GM12891 (cell line): Measurements from ENCODE around the gene TBCA.

Source experiments
- PAX5 ChIP-seq: IDR thresholded peaks from 2 replicates; pipeline ENCODE4 v1.6.1; 2011; ENCODE audit warnings: low read length, moderate library complexity, mild to moderate bottlenecking; ENCODE audit not compliant: insufficient read depth, severe bottlenecking
- POLR2A ChIP-seq: IDR thresholded peaks from 2 replicates; pipeline ENCODE4 v1.6.1; 2011; ENCODE audit warnings: low read depth, low read length, control low read depth
- POLR2AphosphoS5 ChIP-seq: IDR thresholded peaks from 2 replicates; pipeline ENCODE4 v1.6.1; 2011; ENCODE audit warnings: low read depth, low read length, control low read depth
- POU2F2 ChIP-seq: IDR thresholded peaks from 2 replicates; pipeline ENCODE4 v1.6.1; 2011; ENCODE audit warnings: low read depth, mild to moderate bottlenecking, control low read depth, low read length, moderate library complexity
- SPI1 ChIP-seq: IDR thresholded peaks from 2 replicates; pipeline ENCODE4 v1.6.1; 2011; ENCODE audit warnings: low read depth, low read length, control low read depth
- TAF1 ChIP-seq: IDR thresholded peaks from 2 replicates; pipeline ENCODE4 v1.6.1; 2011; ENCODE audit warnings: low read depth, low read length, control low read depth

GRCh38 chr5:77775790-77776553, at the start of gene TBCA:
- TF ChIP-seq POLR2AphosphoS5: peak; percentile 79
- TF ChIP-seq POLR2A: peak; percentile 77
- TF ChIP-seq SPI1: no peak
- TF ChIP-seq TAF1: peak; percentile 70
- no peak for TF ChIP-seq POU2F2
- no peak for TF ChIP-seq PAX5
